Measurements from ENCODE around the gene NAT8L.

The NAT8L gene

GRCh38 chr4:2045518-2045951 is 13.6 kb upstream of the NAT8L start:
- DNase-seq (ENCODE audit: low spot score) = peak; percentile 14

- DNase-seq (ENCODE audit: low spot score) = no peak
Measured at GRCh38 chr4:2046031-2046961, 12.8 kb upstream of the NAT8L start.

GRCh38 chr4:2047031-2047660 is 12.0 kb upstream of the NAT8L start:
- peak; percentile 12 for DNase-seq (ENCODE audit: low spot score)

- DNase-seq (ENCODE audit: low spot score) = no peak
Measured at GRCh38 chr4:2047781-2048581, 11.1 kb upstream of the NAT8L start.

- no peak for DNase-seq (ENCODE audit: low spot score)
Measured at GRCh38 chr4:2048831-2049230, 10.3 kb upstream of the NAT8L start.

GRCh38 chr4:2049381-2049780 is 9.7 kb upstream of the NAT8L start:
- DNase-seq (ENCODE audit: low spot score) = no peak

- no peak for DNase-seq (ENCODE audit: low spot score)
Measured at GRCh38 chr4:2049811-2050210, 9.3 kb upstream of the NAT8L start.

GRCh38 chr4:2051086-2051485 is 8.0 kb upstream of the NAT8L start:
- DNase-seq (ENCODE audit: low spot score) = no peak

GRCh38 chr4:2054217-2054616 is 4.9 kb upstream of the NAT8L start:
- DNase-seq (ENCODE audit: low spot score) = no peak

GRCh38 chr4:2057382-2058065 is 1.6 kb upstream of the NAT8L start:
- DNase-seq (ENCODE audit: low spot score) = no peak

- DNase-seq (ENCODE audit: low spot score) = no peak
Measured at GRCh38 chr4:2058264-2059045, 672 bp upstream of the NAT8L start.

GRCh38 chr4:2059726-2060602 is 837 bp downstream of the NAT8L start:
- DNase-seq (ENCODE audit: low spot score) = no peak

- DNase-seq (ENCODE audit: low spot score) = no peak
Measured at GRCh38 chr4:2060611-2061185, 1.6 kb downstream of the NAT8L start.

- DNase-seq (ENCODE audit: low spot score) = no peak
Measured at GRCh38 chr4:2061186-2062131, 2.3 kb downstream of the NAT8L start.

- DNase-seq (ENCODE audit: low spot score) = no peak
Measured at GRCh38 chr4:2062168-2062807, 3.2 kb downstream of the NAT8L start.

GRCh38 chr4:2062808-2063524 is 3.8 kb downstream of the NAT8L start:
- no peak for DNase-seq (ENCODE audit: low spot score)

GRCh38 chr4:2063557-2064275 is 4.6 kb downstream of the NAT8L start:
- no peak for DNase-seq (ENCODE audit: low spot score)

All from AG20443 (cell line).